Stimulated activated memory B cell treated with anti-CD40 and anti-IgM and Interleukin-4, amounts not matched to agents 10 μg/mL and 1 μg/mL and 100 μg/mL, for 72 hours (primary cell): ENCODE measurements around the gene BRAF.
"Not testable (repeated sequence)": the region's sequence is repeated elsewhere in the genome, so short reads cannot be mapped to it uniquely, and the experiment has no call there.

Experiments
- ATAC-seq: fragments of 150-1000 bp; cut with Tn5 transposase; 2 replicates; pipeline ENCODE4 v1.10.0; 2021
- H3K27ac Mint-ChIP-seq: one replicate; pipeline ENCODE4 v1.8.0; 2022; ENCODE audit warnings: mild to moderate bottlenecking, mixed read lengths
- H3K27me3 Mint-ChIP-seq: one replicate; pipeline ENCODE4 v1.8.0; 2022; ENCODE audit warnings: mixed read lengths
- H3K36me3 Mint-ChIP-seq: one replicate; pipeline ENCODE4 v1.8.0; 2022; ENCODE audit warnings: mixed read lengths
- H3K4me1 Mint-ChIP-seq: one replicate; pipeline ENCODE4 v1.8.0; 2022; ENCODE audit warnings: mixed read lengths
- H3K4me3 Mint-ChIP-seq: one replicate; pipeline ENCODE4 v1.8.0; 2022; ENCODE audit warnings: mild to moderate bottlenecking, moderate library complexity, mixed read lengths
- H3K9me3 Mint-ChIP-seq: one replicate; pipeline ENCODE4 v1.8.0; 2022; ENCODE audit warnings: mixed read lengths

The BRAF gene

DNA sequence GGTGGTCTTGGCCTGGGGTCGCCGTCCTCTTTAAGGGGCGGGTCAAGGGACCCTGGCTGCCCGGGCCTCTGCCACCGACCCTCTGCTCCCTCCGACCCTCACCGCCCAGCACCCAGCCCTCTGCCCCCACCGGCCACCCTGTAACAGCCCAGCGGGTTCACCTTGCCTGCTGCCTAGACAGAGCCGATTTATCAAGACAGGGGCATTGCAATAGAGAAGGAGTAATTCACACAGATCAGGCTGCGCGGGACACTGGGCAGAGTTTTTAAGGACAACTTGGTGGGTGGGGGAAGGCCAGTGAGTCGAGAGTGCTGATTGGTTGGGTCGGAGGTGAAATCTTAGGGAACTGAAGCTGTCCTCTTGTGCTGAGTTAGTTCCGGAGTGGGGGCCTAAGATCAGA, 252.8 kb downstream of the BRAF start:
- peaks cover 36% of the 10 kb centered on the region for H3K4me1 Mint-ChIP-seq
- H3K9me3 Mint-ChIP-seq, result no peaks in the 10 kb centered on the region
- H3K4me3 Mint-ChIP-seq, result peak overlapping the region; percentile 68
- no peaks in the 10 kb centered on the region for H3K36me3 Mint-ChIP-seq
- H3K27ac Mint-ChIP-seq, result peak overlapping the region; percentile 46
- ATAC-seq, result no peak
- no peaks in the 10 kb centered on the region for H3K27me3 Mint-ChIP-seq

DNA sequence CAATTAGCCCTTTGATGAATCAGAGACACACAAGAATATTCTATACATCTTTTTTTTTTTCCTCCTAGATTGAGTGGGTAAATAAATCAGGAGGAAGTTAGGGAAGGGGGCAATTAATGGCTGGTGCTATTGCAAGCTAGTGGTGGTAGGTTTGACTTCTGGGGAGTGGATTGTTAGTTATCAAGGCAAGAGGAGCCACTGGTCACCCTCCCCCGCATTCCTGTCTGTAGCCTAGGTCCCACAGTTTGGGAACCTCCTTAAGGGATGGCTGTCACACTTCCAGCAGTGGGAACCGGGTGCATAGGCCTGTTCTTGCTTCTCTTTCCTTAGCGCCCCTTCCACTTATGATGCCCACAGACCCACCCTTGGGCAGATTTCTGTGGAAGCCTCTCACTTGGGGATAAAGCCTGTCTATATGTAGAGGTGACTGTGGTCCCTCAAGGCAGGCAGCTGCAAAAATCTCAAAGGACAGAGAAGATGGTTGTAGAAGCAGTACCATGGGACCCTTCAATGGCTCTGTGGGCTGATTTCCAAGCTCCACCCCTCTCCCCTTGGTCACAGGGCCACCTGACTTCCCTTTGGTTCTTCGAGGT, 254.3 kb downstream of the BRAF start:
- peak overlapping the region; percentile 65 for H3K27ac Mint-ChIP-seq
- H3K36me3 Mint-ChIP-seq, result no peaks in the 10 kb centered on the region
- H3K9me3 Mint-ChIP-seq, result no peaks in the 10 kb centered on the region
- no peak for ATAC-seq
- H3K4me3 Mint-ChIP-seq, result no peak overlapping the region
- no peaks in the 10 kb centered on the region for H3K27me3 Mint-ChIP-seq
- peaks cover 20% of the 10 kb centered on the region for H3K4me1 Mint-ChIP-seq

DNA sequence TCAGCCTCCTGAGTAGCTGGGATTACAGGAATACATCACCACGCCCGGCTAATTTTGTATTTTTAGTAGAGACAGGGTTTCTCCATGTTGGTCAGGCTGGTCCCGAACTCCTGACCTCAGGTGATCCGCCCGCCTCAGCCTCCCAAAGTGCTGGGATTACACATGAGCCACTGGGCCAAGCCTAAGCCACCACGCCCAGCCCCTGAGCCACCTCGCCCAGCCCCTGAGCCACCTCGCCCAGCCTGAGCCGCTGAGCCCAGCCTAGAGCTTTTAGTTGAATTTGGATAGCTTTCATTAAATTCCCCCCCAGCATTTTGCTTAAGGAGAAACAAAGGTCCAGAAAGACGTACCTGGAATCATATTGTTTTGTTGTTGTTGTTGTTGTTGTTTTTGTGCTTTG, 254.9 kb downstream of the BRAF start:
- H3K27me3 Mint-ChIP-seq, H3K9me3 Mint-ChIP-seq, ATAC-seq, H3K27ac Mint-ChIP-seq, H3K4me3 Mint-ChIP-seq, H3K36me3 Mint-ChIP-seq: not testable (repeated sequence)
- H3K4me1 Mint-ChIP-seq, result peaks cover 15% of the 10 kb centered on the region

DNA sequence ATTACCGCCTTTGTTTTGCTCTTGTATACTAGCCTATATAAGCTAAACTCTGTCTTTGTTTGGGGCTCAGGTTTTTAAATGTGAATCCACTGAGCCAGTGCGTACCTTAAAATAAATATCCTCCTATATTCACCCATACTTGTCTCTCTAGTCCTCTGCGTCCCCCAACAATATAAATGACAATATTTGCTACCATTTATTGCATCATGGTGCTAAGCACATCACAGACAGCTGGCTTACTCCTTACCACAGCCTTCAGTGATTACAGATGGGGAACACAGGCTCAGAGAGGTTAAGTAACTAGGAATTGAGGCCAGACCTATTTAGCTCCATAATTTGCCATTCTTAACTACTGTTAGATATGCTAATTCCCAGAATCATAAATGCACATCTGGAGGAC, 255.4 kb downstream of the BRAF start:
- H3K4me1 Mint-ChIP-seq, result peaks cover 10% of the 10 kb centered on the region
- no peaks in the 10 kb centered on the region for H3K9me3 Mint-ChIP-seq
- no peak overlapping the region for H3K27ac Mint-ChIP-seq
- H3K36me3 Mint-ChIP-seq, result no peaks in the 10 kb centered on the region
- no peaks in the 10 kb centered on the region for H3K27me3 Mint-ChIP-seq
- no peak for ATAC-seq
- H3K4me3 Mint-ChIP-seq, result no peak overlapping the region
